Liver (tissue), 9 donors: ENCODE measurements around the gene BRINP3. TPM values are rescaled to one million over a fixed set of nuclear protein-coding genes. Genes with fewer than 3 reads are reported as not detected.

Experiments used
- DNase-seq: peaks from one replicate; pipeline ENCODE4 v3.0.0-alpha.2; 2017; ENCODE audit warnings: low spot score
- H3K27ac ChIP-seq, 2 donors: one replicate each; pipeline ENCODE4 v1.7.0; 2013; ENCODE audit warnings: inconsistent platforms in 2 of 2, low read length in 2 of 2, control low read depth in 1 of 2, low read depth in 1 of 2, mild to moderate bottlenecking in 1 of 2
- H3K27me3 ChIP-seq, 4 donors: one replicate each; pipeline versions ENCODE4 v1.6.1 to v1.7.0; 2013; ENCODE audit warnings: low read length in 3 of 4, inconsistent platforms in 1 of 4, mild to moderate bottlenecking in 1 of 4, moderate library complexity in 1 of 4; ENCODE audit not compliant: control insufficient read depth in 4 of 4, insufficient read depth in 4 of 4
- H3K36me3 ChIP-seq, 4 donors: one replicate each; pipeline versions ENCODE4 v1.6.1 to v1.7.0; 2013; ENCODE audit warnings: low read length in 3 of 4, mild to moderate bottlenecking in 3 of 4, low read depth in 1 of 4, moderate library complexity in 1 of 4; ENCODE audit not compliant: control insufficient read depth in 4 of 4, insufficient read depth in 3 of 4
- H3K4me1 ChIP-seq, 4 donors: one replicate each; pipeline versions ENCODE4 v1.6.1 to v1.7.0; 2013; ENCODE audit warnings: low read length in 3 of 4, mild to moderate bottlenecking in 3 of 4, moderate library complexity in 1 of 4; ENCODE audit not compliant: control insufficient read depth in 4 of 4, insufficient read depth in 4 of 4
- H3K4me3 ChIP-seq, 3 donors: one replicate each; pipeline versions ENCODE4 v1.6.1 to v1.7.0; 2013; ENCODE audit warnings: low read length in 3 of 3, control low read depth in 1 of 3, low read depth in 1 of 3, mild to moderate bottlenecking in 1 of 3
- H3K9ac ChIP-seq, 2 donors: one replicate each; pipeline ENCODE4 v1.7.0; 2013; ENCODE audit warnings: low read length in 2 of 2, mild to moderate bottlenecking in 2 of 2, moderate library complexity in 2 of 2, control low read depth in 1 of 2, low read depth in 1 of 2
- H3K9me3 ChIP-seq, 4 donors: one replicate each; pipeline versions ENCODE4 v1.6.1 to v1.7.0; 2013; ENCODE audit warnings: low read length in 3 of 4; ENCODE audit not compliant: control insufficient read depth in 4 of 4
- ATF3 ChIP-seq: IDR thresholded peaks from 2 replicates; pipeline ENCODE4 v1.6.1; 2016; ENCODE audit warnings: antibody characterized with exemption
- EGR1 ChIP-seq, 2 donors: IDR thresholded peaks; 2 replicates each; pipeline ENCODE4 v1.6.1; 2016 to 2018; ENCODE audit warnings: antibody characterized with exemption in 2 of 2, low read depth in 2 of 2
- FOXA2 ChIP-seq: IDR thresholded peaks from 2 replicates; pipeline ENCODE4 v1.6.1; 2016; ENCODE audit warnings: antibody characterized with exemption
- GABPA ChIP-seq, 2 donors: IDR thresholded peaks in 1 of 2; conservative IDR thresholded peaks in 1 of 2; 2 replicates each; pipeline ENCODE4 v1.6.1; 2016; ENCODE audit warnings: antibody characterized with exemption in 2 of 2, mild to moderate bottlenecking in 1 of 2, moderate library complexity in 1 of 2
- HNF4A ChIP-seq, 2 donors: conservative IDR thresholded peaks; 2 replicates each; pipeline ENCODE4 v1.6.1; 2016; ENCODE audit warnings: antibody characterized with exemption in 2 of 2, mild to moderate bottlenecking in 2 of 2
- HNF4G ChIP-seq: IDR thresholded peaks from 2 replicates; pipeline ENCODE4 v1.6.1; 2016; ENCODE audit warnings: antibody characterized with exemption
- JUND ChIP-seq, 2 donors: IDR thresholded peaks; 2 replicates each; pipeline ENCODE4 v1.6.1; 2016; ENCODE audit warnings: antibody characterized with exemption in 2 of 2
- NR2F2 ChIP-seq: IDR thresholded peaks from 2 replicates; pipeline ENCODE4 v1.6.1; 2016; ENCODE audit warnings: antibody characterized with exemption
- RAD21 ChIP-seq, 2 donors: IDR thresholded peaks; 2 replicates each; pipeline ENCODE4 v1.6.1; 2016; ENCODE audit warnings: antibody characterized with exemption in 2 of 2, mild to moderate bottlenecking in 2 of 2
- RXRA ChIP-seq, 2 donors: IDR thresholded peaks; 2 replicates each; pipeline ENCODE4 v1.6.1; 2017 to 2018; ENCODE audit warnings: antibody characterized with exemption in 2 of 2, mild to moderate bottlenecking in 1 of 2
- SP1 ChIP-seq: IDR thresholded peaks from 2 replicates; pipeline ENCODE4 v1.6.1; 2018; ENCODE audit warnings: antibody characterized with exemption, mild to moderate bottlenecking
- TAF1 ChIP-seq: conservative IDR thresholded peaks from 2 replicates; pipeline ENCODE4 v1.6.1; 2016; ENCODE audit warnings: antibody characterized with exemption, mild to moderate bottlenecking
- YY1 ChIP-seq: IDR thresholded peaks from 2 replicates; pipeline ENCODE4 v1.6.1; 2016; ENCODE audit warnings: antibody characterized with exemption, mild to moderate bottlenecking
- WGBS: extraction: QIAGEN DNeasy Blood & Tissue Kit; methylation state at CpG from one replicate; pipeline ENCODE4 v1.1.7; 2013; 5-methylcytosine and 5-hydroxymethylcytosine counted together
- polyA plus RNA-seq, 2 donors: library from polyadenylated mRNA; stranded (reverse) in 1 of 2; unstranded in 1 of 2; fragments of 200-250 nt in 1 of 2; fragments of >200 nt in 1 of 2; fragmentation: Nextera tagmentation in 1 of 2; extraction: Ambion mirVana in 1 of 2; gene quantifications; one replicate each; pipeline versions ENCODE4 v1.2.1 to v1.2.3, GENCODE V29; 2013 to 2015
- total RNA-seq, 2 donors: library from RNA; depleted of rRNA; stranded (reverse); fragments of >200 nt; gene quantifications; one replicate each; pipeline ENCODE4 v1.2.3, GENCODE V29; 2014
- TF ChIP-seq, protein P1 (sequence below): IDR thresholded peaks from 2 replicates; pipeline ENCODE4 v1.6.1; 2016; ENCODE audit warnings: antibody characterized with exemption
- TF ChIP-seq, protein P2 (sequence below): IDR thresholded peaks from 2 replicates; pipeline ENCODE4 v1.6.1; 2016; ENCODE audit warnings: antibody characterized with exemption, mild to moderate bottlenecking
- TF ChIP-seq, protein P3 (sequence below): IDR thresholded peaks from 2 replicates; pipeline ENCODE4 v1.6.1; 2016; ENCODE audit warnings: antibody characterized with exemption
- TF ChIP-seq, protein P4 (sequence below): fragments of 150-350 bp; IDR thresholded peaks from 2 replicates; pipeline ENCODE4 v1.5.1; 2017; ENCODE audit warnings: improper control_type of control experiment, low read depth, low read length; ENCODE audit not compliant: missing input control
- donor health status: healthy.
- donor health status: healthy.
- donor health status: healthy.
- donor health status: healthy.
- donor health status: healthy.

Gene BRINP3
- total and polyA plus RNA-seq, 4 donors = 0.02 TPM; not detected in 3

- TF ChIP-seq EGR1 (IDR thresholded peaks at IDR 0.05; ENCODE audit: low read depth in 2 of 2) (no peak), JUND (IDR thresholded peaks at IDR 0.05) (no peak), YY1 (no peak), HNF4G (no peak), SP1 (no peak), NR2F2 (no peak)
- TF ChIP-seq, protein P1, sequence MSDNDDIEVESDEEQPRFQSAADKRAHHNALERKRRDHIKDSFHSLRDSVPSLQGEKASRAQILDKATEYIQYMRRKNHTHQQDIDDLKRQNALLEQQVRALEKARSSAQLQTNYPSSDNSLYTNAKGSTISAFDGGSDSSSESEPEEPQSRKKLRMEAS = no peak
- H3K27ac ChIP-seq = no peak overlapping the region
- H3K9me3 ChIP-seq = peaks cover 0 to 5% (median 0%) of the 10 kb centered on the region in 4 donors
- H3K9ac ChIP-seq = no peak overlapping the region
- no peaks in the 10 kb centered on the region for H3K27me3 ChIP-seq
- no peaks in the 10 kb centered on the region for H3K36me3 ChIP-seq
- no peaks in the 10 kb centered on the region for H3K4me1 ChIP-seq
- no peak overlapping the region for H3K4me3 ChIP-seq
- no peak for DNase-seq
- WGBS = 95% methylated on average over 2 of the region's 2 CpGs
These were observed 227.3 kb downstream of the BRINP3 start for GRCh38 chr1:190250368-190250767.

DNA sequence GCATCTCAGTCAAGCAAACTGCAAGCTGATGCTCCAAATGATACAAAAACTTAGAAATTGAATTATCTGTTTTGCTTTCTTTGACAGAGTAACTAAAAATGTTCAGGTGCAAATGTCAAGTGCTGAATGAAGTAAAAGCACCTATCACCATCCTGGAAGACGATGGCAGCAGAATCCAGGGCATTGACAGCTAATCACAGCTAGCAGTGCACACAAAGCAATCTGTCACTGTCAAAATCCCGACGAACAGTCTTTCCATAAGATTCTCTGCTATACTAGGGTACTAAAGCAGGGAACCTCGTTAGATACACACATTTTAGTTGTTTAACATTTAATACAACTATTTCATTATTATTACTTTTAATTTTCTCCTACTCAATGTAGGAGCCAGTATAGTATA lies 233.3 kb downstream of the BRINP3 start:
- Histone ChIP-seq H3K36me3 (no peaks in the 10 kb centered on the region), H3K9me3 (no peaks in the 10 kb centered on the region), H3K4me3 (no peak overlapping the region), H3K27me3 (no peaks in the 10 kb centered on the region), H3K4me1 (no peaks in the 10 kb centered on the region), H3K9ac (no peak overlapping the region), H3K27ac (no peak overlapping the region)
- TF ChIP-seq ATF3 (no peak), TAF1 (no peak), FOXA2 (no peak), JUND (IDR thresholded peaks at IDR 0.05) (no peak), EGR1 (IDR thresholded peaks at IDR 0.05; ENCODE audit: low read depth in 2 of 2) (no peak)
- DNase-seq = no peak
- 31% methylated on average over 4 of the region's 4 CpGs for WGBS

GRCh38 chr1:190243056-190243455 lies 234.6 kb downstream of the BRINP3 start:
- DNase-seq = no peak
- Histone ChIP-seq H3K27me3 (no peaks in the 10 kb centered on the region), H3K36me3 (no peaks in the 10 kb centered on the region), H3K4me1 (no peaks in the 10 kb centered on the region), H3K4me3 (no peak overlapping the region), H3K9ac (no peak overlapping the region), H3K9me3 (no peaks in the 10 kb centered on the region), H3K27ac (no peak overlapping the region)
- TF ChIP-seq HNF4A (conservative IDR thresholded peaks at IDR 0.05) (no peak), ATF3 (no peak), GABPA (IDR thresholded peaks at IDR 0.05 in 1 of 2, conservative IDR thresholded peaks at IDR 0.05 in 1 of 2) (no peak), HNF4G (no peak), YY1 (no peak), RXRA (IDR thresholded peaks at IDR 0.05) (no peak), RAD21 (IDR thresholded peaks at IDR 0.05) (no peak), NR2F2 (no peak), JUND (IDR thresholded peaks at IDR 0.05) (no peak), EGR1 (IDR thresholded peaks at IDR 0.05; ENCODE audit: low read depth in 2 of 2) (no peak)
- TF ChIP-seq, protein P2, sequence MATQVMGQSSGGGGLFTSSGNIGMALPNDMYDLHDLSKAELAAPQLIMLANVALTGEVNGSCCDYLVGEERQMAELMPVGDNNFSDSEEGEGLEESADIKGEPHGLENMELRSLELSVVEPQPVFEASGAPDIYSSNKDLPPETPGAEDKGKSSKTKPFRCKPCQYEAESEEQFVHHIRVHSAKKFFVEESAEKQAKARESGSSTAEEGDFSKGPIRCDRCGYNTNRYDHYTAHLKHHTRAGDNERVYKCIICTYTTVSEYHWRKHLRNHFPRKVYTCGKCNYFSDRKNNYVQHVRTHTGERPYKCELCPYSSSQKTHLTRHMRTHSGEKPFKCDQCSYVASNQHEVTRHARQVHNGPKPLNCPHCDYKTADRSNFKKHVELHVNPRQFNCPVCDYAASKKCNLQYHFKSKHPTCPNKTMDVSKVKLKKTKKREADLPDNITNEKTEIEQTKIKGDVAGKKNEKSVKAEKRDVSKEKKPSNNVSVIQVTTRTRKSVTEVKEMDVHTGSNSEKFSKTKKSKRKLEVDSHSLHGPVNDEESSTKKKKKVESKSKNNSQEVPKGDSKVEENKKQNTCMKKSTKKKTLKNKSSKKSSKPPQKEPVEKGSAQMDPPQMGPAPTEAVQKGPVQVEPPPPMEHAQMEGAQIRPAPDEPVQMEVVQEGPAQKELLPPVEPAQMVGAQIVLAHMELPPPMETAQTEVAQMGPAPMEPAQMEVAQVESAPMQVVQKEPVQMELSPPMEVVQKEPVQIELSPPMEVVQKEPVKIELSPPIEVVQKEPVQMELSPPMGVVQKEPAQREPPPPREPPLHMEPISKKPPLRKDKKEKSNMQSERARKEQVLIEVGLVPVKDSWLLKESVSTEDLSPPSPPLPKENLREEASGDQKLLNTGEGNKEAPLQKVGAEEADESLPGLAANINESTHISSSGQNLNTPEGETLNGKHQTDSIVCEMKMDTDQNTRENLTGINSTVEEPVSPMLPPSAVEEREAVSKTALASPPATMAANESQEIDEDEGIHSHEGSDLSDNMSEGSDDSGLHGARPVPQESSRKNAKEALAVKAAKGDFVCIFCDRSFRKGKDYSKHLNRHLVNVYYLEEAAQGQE = no peak
- TF ChIP-seq, protein P1 = no peak
- TF ChIP-seq, protein P3, sequence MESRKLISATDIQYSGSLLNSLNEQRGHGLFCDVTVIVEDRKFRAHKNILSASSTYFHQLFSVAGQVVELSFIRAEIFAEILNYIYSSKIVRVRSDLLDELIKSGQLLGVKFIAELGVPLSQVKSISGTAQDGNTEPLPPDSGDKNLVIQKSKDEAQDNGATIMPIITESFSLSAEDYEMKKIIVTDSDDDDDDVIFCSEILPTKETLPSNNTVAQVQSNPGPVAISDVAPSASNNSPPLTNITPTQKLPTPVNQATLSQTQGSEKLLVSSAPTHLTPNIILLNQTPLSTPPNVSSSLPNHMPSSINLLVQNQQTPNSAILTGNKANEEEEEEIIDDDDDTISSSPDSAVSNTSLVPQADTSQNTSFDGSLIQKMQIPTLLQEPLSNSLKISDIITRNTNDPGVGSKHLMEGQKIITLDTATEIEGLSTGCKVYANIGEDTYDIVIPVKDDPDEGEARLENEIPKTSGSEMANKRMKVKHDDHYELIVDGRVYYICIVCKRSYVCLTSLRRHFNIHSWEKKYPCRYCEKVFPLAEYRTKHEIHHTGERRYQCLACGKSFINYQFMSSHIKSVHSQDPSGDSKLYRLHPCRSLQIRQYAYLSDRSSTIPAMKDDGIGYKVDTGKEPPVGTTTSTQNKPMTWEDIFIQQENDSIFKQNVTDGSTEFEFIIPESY = no peak
- TF ChIP-seq, protein P4, sequence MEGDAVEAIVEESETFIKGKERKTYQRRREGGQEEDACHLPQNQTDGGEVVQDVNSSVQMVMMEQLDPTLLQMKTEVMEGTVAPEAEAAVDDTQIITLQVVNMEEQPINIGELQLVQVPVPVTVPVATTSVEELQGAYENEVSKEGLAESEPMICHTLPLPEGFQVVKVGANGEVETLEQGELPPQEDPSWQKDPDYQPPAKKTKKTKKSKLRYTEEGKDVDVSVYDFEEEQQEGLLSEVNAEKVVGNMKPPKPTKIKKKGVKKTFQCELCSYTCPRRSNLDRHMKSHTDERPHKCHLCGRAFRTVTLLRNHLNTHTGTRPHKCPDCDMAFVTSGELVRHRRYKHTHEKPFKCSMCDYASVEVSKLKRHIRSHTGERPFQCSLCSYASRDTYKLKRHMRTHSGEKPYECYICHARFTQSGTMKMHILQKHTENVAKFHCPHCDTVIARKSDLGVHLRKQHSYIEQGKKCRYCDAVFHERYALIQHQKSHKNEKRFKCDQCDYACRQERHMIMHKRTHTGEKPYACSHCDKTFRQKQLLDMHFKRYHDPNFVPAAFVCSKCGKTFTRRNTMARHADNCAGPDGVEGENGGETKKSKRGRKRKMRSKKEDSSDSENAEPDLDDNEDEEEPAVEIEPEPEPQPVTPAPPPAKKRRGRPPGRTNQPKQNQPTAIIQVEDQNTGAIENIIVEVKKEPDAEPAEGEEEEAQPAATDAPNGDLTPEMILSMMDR = no peak
